Activated CD8-positive, alpha-beta T cell treated with anti-CD3 and anti-CD28 coated beads for 36 hours (primary cell): ENCODE data around the gene FCN3. TPM values are rescaled to one million over a fixed set of nuclear protein-coding genes. Genes with fewer than 3 reads are reported as not detected.
"Not testable (repeated sequence)": the region's sequence is repeated elsewhere in the genome, so short reads cannot be mapped to it uniquely, and the experiment has no call there.

Experiments
- ATAC-seq: fragments of 200-7000 bp; cut with Tn5 transposase; one replicate; pipeline ENCODE4 v1.10.0; 2021; ENCODE audit warnings: mild to moderate bottlenecking, moderate library complexity
- CTCF ChIA-PET: fragments of 350-600 bp; sonication (Branson Sonifier 250); formaldehyde crosslinking; loops from one replicate; lab custom pipeline; 2021; ENCODE audit warnings: antibody characterized with exemption; lab: Charles Lee
- POLR2A ChIA-PET: fragments of 350-600 bp; sonication (Branson Sonifier 250); formaldehyde crosslinking; loops from one replicate; lab custom pipeline; 2021; ENCODE audit warnings: antibody characterized with exemption; lab: Charles Lee
- DNase-seq: peaks from one replicate; pipeline ENCODE4 v3.0.0-alpha.2; 2020
- H3K27ac Mint-ChIP-seq: one replicate; pipeline ENCODE4 v1.8.0; 2021; ENCODE audit warnings: mild to moderate bottlenecking, mixed read lengths
- H3K27me3 Mint-ChIP-seq: one replicate; pipeline ENCODE4 v1.8.0; 2021; ENCODE audit warnings: mixed read lengths
- H3K36me3 Mint-ChIP-seq: one replicate; pipeline ENCODE4 v1.8.0; 2021; ENCODE audit warnings: low read depth, mixed read lengths
- H3K4me1 Mint-ChIP-seq: one replicate; pipeline ENCODE4 v1.8.0; 2021; ENCODE audit warnings: low read depth, mixed read lengths
- H3K4me3 Mint-ChIP-seq: one replicate; pipeline ENCODE4 v1.8.0; 2021; ENCODE audit warnings: mild to moderate bottlenecking, moderate library complexity, mixed read lengths
- H3K9me3 Mint-ChIP-seq: one replicate; pipeline ENCODE4 v1.8.0; 2021; ENCODE audit warnings: mixed read lengths
- intact Hi-C: fragments of 100-400 bp; cut with micrococcal nuclease; formaldehyde crosslinking; loops from one replicate; pipeline ENCODE4 v1.10.0; 2022
- total RNA-seq, 2 experiments: library from RNA; stranded (reverse); gene quantifications; one replicate each; pipeline ENCODE4 v1.2.3, GENCODE V29; 2021
- TF ChIP-seq, protein P1 (sequence below): fragments of 200-600 bp; IDR thresholded peaks from one replicate; pipeline ENCODE4 v1.8.0; 2022; ENCODE audit warnings: antibody characterized with exemption, mild to moderate bottlenecking

FCN3 gene
- total RNA-seq, 2 experiments from 2014 or later: not detected

DNA sequence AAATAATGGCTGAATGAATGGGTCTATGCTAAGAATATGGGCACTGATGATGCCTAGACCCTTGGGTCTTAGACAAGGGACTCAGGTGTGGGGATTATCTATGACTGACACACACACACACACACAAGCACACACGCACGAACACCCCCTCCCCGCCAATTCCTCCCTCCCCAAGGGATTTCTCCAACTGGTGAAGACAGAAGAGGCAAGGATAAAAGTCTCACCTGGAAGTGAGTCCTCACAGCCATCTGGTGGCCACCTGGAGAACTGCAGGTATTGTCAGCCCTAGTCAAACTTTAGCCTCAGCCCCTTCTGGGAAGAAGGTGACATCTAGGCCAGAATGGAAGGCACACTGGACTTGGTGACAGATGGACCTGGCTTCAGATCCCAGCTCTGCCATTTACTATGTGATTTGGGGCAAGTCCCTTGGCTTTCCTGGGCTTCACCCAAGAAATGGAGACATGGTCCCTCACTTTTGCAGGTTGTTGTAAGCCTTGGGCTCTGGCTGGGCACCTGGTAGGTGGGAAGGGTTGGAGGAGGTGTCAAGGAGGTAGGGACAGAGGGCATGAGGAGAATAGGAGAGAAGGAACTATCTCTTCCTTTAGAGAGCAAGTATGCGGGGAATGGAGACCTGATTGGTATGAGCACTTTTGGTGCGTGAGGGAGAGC is 13.8 kb upstream of the FCN3 start:
- ChIA-PET POLR2A (interaction anchor here (1.3 to 1.5 kb wide), 2 partner anchors 23 to 46 kb away, joined by 4 to 5 read pairs; no protein-coding TSS in a partner anchor), CTCF (interaction anchor here (0.8 to 12.1 kb wide), 22 partner anchors 9 to 277 kb away, joined by 3 to 242 read pairs (median 6); partner anchors contain the start of genes MAP3K6 and SYTL1)
- peak; percentile 24 for ATAC-seq
- DNase-seq: peak; percentile 86
- Mint-ChIP-seq H3K27ac (no peak overlapping the region), H3K27me3 (no peaks in the 10 kb centered on the region), H3K36me3 (no peaks in the 10 kb centered on the region), H3K9me3 (no peaks in the 10 kb centered on the region), H3K4me3 (no peak overlapping the region), H3K4me1 (peaks cover 15% of the 10 kb centered on the region)
- TF ChIP-seq, protein P1, sequence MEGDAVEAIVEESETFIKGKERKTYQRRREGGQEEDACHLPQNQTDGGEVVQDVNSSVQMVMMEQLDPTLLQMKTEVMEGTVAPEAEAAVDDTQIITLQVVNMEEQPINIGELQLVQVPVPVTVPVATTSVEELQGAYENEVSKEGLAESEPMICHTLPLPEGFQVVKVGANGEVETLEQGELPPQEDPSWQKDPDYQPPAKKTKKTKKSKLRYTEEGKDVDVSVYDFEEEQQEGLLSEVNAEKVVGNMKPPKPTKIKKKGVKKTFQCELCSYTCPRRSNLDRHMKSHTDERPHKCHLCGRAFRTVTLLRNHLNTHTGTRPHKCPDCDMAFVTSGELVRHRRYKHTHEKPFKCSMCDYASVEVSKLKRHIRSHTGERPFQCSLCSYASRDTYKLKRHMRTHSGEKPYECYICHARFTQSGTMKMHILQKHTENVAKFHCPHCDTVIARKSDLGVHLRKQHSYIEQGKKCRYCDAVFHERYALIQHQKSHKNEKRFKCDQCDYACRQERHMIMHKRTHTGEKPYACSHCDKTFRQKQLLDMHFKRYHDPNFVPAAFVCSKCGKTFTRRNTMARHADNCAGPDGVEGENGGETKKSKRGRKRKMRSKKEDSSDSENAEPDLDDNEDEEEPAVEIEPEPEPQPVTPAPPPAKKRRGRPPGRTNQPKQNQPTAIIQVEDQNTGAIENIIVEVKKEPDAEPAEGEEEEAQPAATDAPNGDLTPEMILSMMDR: peak; percentile 86
- intact Hi-C loops: loop anchor here (2.0 kb wide), 1 partner anchor 88 kb away; no protein-coding TSS in a partner anchor

DNA sequence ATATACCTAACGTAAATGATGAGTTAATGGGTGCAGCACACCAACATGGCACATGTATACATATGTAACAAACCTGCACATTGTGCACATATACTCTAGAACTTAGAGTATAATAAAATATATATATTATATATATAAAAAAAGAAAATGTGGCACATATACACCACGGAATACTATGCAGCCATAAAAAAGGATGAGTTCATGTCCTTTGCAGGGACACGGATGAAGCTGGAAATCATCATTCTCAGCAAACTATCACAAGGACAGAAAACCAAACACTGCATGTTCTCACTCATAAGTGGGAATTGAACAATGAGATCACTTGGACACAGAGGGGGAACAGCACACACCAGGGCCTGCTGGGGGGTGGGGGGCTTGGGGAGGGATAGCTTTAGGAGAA is 10.2 kb upstream of the FCN3 start:
- H3K27ac Mint-ChIP-seq, DNase-seq, H3K9me3 Mint-ChIP-seq, H3K36me3 Mint-ChIP-seq, H3K4me1 Mint-ChIP-seq, intact Hi-C loops, H3K4me3 Mint-ChIP-seq, H3K27me3 Mint-ChIP-seq, ATAC-seq: not testable (repeated sequence)
- ChIA-PET CTCF (interaction anchor here (0.7 to 12.1 kb wide), 6 partner anchors 10 to 285 kb away, joined by 3 to 242 read pairs (median 8); no protein-coding TSS in a partner anchor), POLR2A (interaction anchor here (1.0 to 1.2 kb wide), 2 partner anchors 27 to 43 kb away, joined by 3 read pairs; partner anchors contain the start of gene SYTL1)

DNA sequence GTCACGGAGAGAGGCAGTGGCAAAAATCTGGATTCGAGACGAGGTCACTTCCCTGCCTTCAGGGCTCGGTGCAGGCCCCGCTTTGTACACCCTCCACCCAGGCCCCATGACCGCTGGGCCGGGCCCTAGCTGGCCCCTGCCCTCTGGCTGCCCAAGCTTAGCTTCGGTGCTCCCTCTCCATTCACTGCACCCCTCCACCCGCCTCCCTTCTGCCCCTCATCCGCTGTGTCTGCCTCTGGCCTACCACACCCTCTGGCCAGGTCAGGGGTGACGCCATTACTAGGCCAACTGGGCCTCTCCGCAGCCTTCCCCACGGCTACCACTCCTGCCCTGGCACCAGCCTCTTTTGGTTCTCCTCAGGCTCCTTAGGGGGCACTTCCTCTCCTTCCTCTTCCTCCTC is 9.0 kb upstream of the FCN3 start:
- intact Hi-C loops: no loop called here
- H3K4me3 Mint-ChIP-seq: no peak overlapping the region
- no peak overlapping the region for H3K27ac Mint-ChIP-seq
- peaks cover 4% of the 10 kb centered on the region for H3K27me3 Mint-ChIP-seq
- no peaks in the 10 kb centered on the region for H3K9me3 Mint-ChIP-seq
- TF ChIP-seq, protein P1: no peak
- ATAC-seq: no peak
- no peak for DNase-seq
- no peaks in the 10 kb centered on the region for H3K36me3 Mint-ChIP-seq
- ChIA-PET POLR2A (interaction anchor here (1.0 to 1.5 kb wide), 3 partner anchors 17 to 42 kb away, joined by 3 to 4 read pairs (median 3); partner anchors contain the start of genes MAP3K6 and SYTL1), CTCF (interaction anchor here (1.6 to 12.1 kb wide), 6 partner anchors 11 to 223 kb away, joined by 3 to 242 read pairs (median 7); partner anchors contain the start of gene MAP3K6)
- no peaks in the 10 kb centered on the region for H3K4me1 Mint-ChIP-seq

DNA sequence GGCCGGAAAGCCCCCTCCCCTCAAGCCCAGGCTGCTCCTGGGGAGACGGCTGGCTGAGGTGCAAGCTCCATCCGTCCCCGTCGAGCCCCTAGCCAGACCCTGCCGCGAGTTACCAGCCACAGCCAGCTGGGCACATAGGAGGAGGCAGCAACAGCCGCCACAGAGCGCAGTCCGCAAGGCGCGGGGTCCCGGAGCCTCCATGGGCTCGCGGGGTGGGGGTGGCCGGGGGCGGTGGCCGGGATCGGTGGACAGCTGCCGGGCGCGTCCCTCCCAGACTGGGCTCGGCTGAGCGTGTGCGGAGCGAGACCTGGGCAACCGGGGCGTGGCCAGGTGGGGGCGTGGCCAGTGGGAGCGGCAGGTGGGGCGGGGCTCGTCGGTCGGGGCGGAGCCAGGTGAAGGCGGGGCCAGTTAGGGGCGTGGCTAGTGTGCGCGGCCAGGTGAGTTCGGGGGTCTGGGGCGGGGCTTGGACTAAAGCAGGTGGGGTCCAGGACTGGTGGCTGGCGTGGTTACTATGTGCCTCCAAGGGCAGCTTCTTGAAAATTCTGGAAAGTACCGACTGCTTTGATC is 8.5 kb upstream of the FCN3 start, which contains the start of gene CD164L2:
Gene CD164L2, minus strand, starts transcription at position 295 of the 567 bp plus-strand sequence. Its CDS starts 94 bp downstream, at position 201.
- Mint-ChIP-seq H3K4me3 (no peak within 1 kb of the TSS), H3K27ac (no peak within 1 kb of the TSS), H3K27me3 (peaks cover 4% of the 10 kb centered on the region), H3K9me3 (no peaks in the 10 kb centered on the region), H3K36me3 (no peaks in the 10 kb centered on the region), H3K4me1 (no peaks in the 10 kb centered on the region)
- ATAC-seq (peak; percentile 91), DNase-seq (peak; percentile 65)
- ChIA-PET CTCF (interaction anchor here (1.2 to 12.1 kb wide), 7 partner anchors 8 to 223 kb away, joined by 3 to 242 read pairs (median 7); partner anchors contain the start of gene MAP3K6), POLR2A (interaction anchor here (0.6 to 1.8 kb wide), 6 partner anchors 16 to 270 kb away, joined by 3 to 5 read pairs (median 4); partner anchors contain the start of genes MAP3K6 and TMEM222)
- TF ChIP-seq, protein P1: no peak
- intact Hi-C loops: no loop called here
